K562 (cell line): ENCODE results near the gene CSF1. TPM values are rescaled to one million over a fixed set of nuclear protein-coding genes. Genes with fewer than 3 reads are reported as not detected.

Experiments
- CREM ChIP-seq: IDR thresholded peaks from 2 replicates; pipeline ENCODE4 v1.6.1; 2014; ENCODE audit warnings: antibody characterized with exemption, low read depth
- CTCFL ChIP-seq: IDR thresholded peaks from 2 replicates; pipeline ENCODE4 v1.6.1; 2011; ENCODE audit warnings: borderline replicate concordance, low read depth, mild to moderate bottlenecking, moderate library complexity, low read length; ENCODE audit not compliant: insufficient read depth, poor library complexity, severe bottlenecking
- GTF3C2 ChIP-seq: IDR thresholded peaks from 3 replicates; pipeline ENCODE4 v1.6.1; 2011; ENCODE audit warnings: borderline replicate concordance, mild to moderate bottlenecking, moderate library complexity; ENCODE audit not compliant: insufficient read length; ENCODE audit errors: extremely low read depth
- IRF9 ChIP-seq: fragments of 450-650 bp; IDR thresholded peaks from 2 replicates; pipeline ENCODE4 v1.6.1; 2016; ENCODE audit warnings: missing biosample characterization, missing genetic modification characterization
- MIER1 ChIP-seq: fragments of 450-650 bp; IDR thresholded peaks from 2 replicates; pipeline ENCODE4 v1.6.1; 2016; ENCODE audit warnings: antibody characterized with exemption, mild to moderate bottlenecking, low read depth
- NCOA4 ChIP-seq: fragments of 450-650 bp; IDR thresholded peaks from 2 replicates; pipeline ENCODE4 v1.6.1; 2018; ENCODE audit warnings: mild to moderate bottlenecking; ENCODE audit not compliant: partially characterized antibody
- NCOR1 ChIP-seq: fragments of 450-650 bp; IDR thresholded peaks from 2 replicates; pipeline ENCODE4 v1.6.1; 2016; ENCODE audit warnings: mild to moderate bottlenecking, moderate library complexity
- NR2C2 ChIP-seq, 2 experiments: fragments of 200-800 bp in 1 of 2; sonication (Bioruptor generic) in 1 of 2; sonication (generic) in 1 of 2; formaldehyde crosslinking in 1 of 2; IDR thresholded peaks; 2 replicates each; pipeline versions ENCODE4 v1.6.1 to v1.8.0; 2016 to 2022; ENCODE audit warnings: mild to moderate bottlenecking in 1 of 2, missing compliant biosample characterization in 1 of 2, missing genetic modification characterization in 1 of 2, missing genetic modification reagents in 1 of 2
- SMAD4 ChIP-seq: fragments of 250-450 bp; sonication (Bioruptor Pico); conservative IDR thresholded peaks from 2 replicates; pipeline ENCODE4 v1.8.0; 2021; ENCODE audit warnings: inconsistent platforms, mild to moderate bottlenecking, moderate library complexity
- SNAPC5 ChIP-seq: fragments of 250-450 bp; sonication (Bioruptor Pico); IDR thresholded peaks from 2 replicates; pipeline ENCODE4 v1.8.0; 2021; ENCODE audit warnings: moderate library complexity, mild to moderate bottlenecking, inconsistent platforms
- SNRNP70 ChIP-seq: fragments of 200-400 bp; formaldehyde crosslinking; optimal IDR thresholded peaks from 2 replicates; pipeline ENCODE3; 2017; ENCODE audit warnings: low read depth, low read length
- SREBF1 ChIP-seq: fragments of 150-350 bp; IDR thresholded peaks from 2 replicates; pipeline ENCODE4 v1.6.1; 2014; ENCODE audit warnings: antibody characterized with exemption, low read depth, low read length, borderline replicate concordance
- TAF1 ChIP-seq: IDR thresholded peaks from 2 replicates; pipeline ENCODE4 v1.6.1; 2011; ENCODE audit warnings: mild to moderate bottlenecking, low read length, moderate library complexity; ENCODE audit not compliant: insufficient read depth, control insufficient read depth, severe bottlenecking; ENCODE audit errors: extremely low read depth
- ZBTB5 ChIP-seq: fragments of 450-650 bp; IDR thresholded peaks from 2 replicates; pipeline ENCODE4 v1.6.1; 2017; ENCODE audit warnings: antibody characterized with exemption
- ZEB2 ChIP-seq: fragments of 450-650 bp; IDR thresholded peaks from 2 replicates; pipeline ENCODE4 v1.6.1; 2016
- ZNF140 ChIP-seq: fragments of 250-450 bp; sonication (Bioruptor Pico); IDR thresholded peaks from 2 replicates; pipeline ENCODE4 v1.8.0; 2021; ENCODE audit warnings: moderate library complexity, mild to moderate bottlenecking, inconsistent platforms
- ZNF316 ChIP-seq: fragments of 450-650 bp; IDR thresholded peaks from 2 replicates; pipeline ENCODE4 v1.6.1; 2016
- polyA plus RNA-seq, 8 experiments: library from polyadenylated mRNA; depleted of rRNA in 4 of 8; stranded (reverse) in 5 of 8; unstranded in 3 of 8; fragments of >200 nt; fragmentation: Nextera tagmentation in 2 of 8; fragmentation: Illumina TruSeq in 1 of 8; extraction: Ambion mirVana in 2 of 8; extraction: Trizol in 1 of 8; gene quantifications; 2 replicates each; pipeline versions ENCODE4 v1.2.1 to v1.2.3, GENCODE V29; 2011 to 2014; ENCODE audit warnings: inconsistent platforms in 1 of 8, missing spikeins in 1 of 8
- total RNA-seq, 7 experiments: library from RNA; depleted of rRNA in 6 of 7; stranded (reverse); fragments of >200 nt in 6 of 7; fragmentation: Illumina TruSeq in 2 of 7; extraction: Trizol in 2 of 7; gene quantifications; 2 replicates each; pipeline versions ENCODE4 v1.2.1 to v1.2.3, GENCODE V29; 2011 to 2021; ENCODE audit warnings: low replicate concordance in 1 of 7

CSF1 gene
- total and polyA plus RNA-seq, 9 of the 15 experiments (the other 6 are each of a cell fraction or from before 2014, with no cell fraction given), result 0.18 to 11.8 (median 2.8) TPM

GRCh38 chr1:109880971-109881894, 29.4 kb upstream of the CSF1 start (continued):
- TF ChIP-seq GTF3C2 (no peak), NCOR1 (no peak; the same call in 1 of the 2 replicates), NR2C2 (CRISPR knock-in tag; IDR thresholded peaks at IDR 0.05) (no peak), NR2C2 (tag; IDR thresholded peaks at IDR 0.05) (0 out of 2 replicates have a peak, but pooled peaks have one; percentile 25), ZEB2 (no peak), ZNF316 (peak; percentile 93), ZNF140 (CRISPR knock-in tag) (no peak), SNAPC5 (CRISPR knock-in tag) (no peak), CREM (no peak), SNRNP70 (no peak), ZBTB5 (no peak), CTCFL (no peak), SMAD4 (0 out of 2 replicates have a peak, but pooled peaks have one; percentile 23), SREBF1 (no peak; the same call in 1 of the 2 replicates), NCOA4 (no peak), IRF9 (no peak), TAF1 (no peak), MIER1 (no peak)
